ENCODE measurements around the gene VPS13C. TPM values are rescaled to one million over a fixed set of nuclear protein-coding genes. Genes with fewer than 3 reads are reported as not detected.

The VPS13C gene
- total and polyA plus RNA-seq, 2 experiments from 2014 or later: 10.2 to 20.5 TPM

DNA sequence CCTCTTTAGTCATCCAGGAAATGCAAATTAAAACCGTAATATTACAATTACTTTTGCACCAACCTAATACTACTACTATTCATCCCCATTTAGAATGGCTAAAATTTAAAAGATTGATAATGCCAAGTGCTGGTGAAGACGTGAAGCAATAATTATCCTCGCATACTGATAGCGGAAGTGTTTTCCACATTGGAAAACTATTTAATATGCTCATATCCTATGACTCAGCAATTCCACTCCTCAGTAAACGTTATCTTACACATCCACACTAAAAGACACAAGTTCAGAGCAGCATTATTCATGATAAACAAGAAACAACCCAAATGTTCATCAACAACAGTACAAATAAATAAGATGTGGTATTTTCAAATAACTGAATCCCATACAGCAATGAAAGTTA lies 70.6 kb downstream of the VPS13C start:
- Histone ChIP-seq H3K27me3 (ENCODE audit: insufficient read depth) (no peaks in the 10 kb centered on the region), H4K20me1 (replicated peaks; ENCODE audit: insufficient read depth) (no peaks in the 10 kb centered on the region), H3K4me3 (no peak overlapping the region), H2AFZ (no peak overlapping the region), H3K9me2 (ENCODE audit: insufficient read depth) (no peaks in the 10 kb centered on the region), H3K4me2 (no peak overlapping the region), H3K36me3 (ENCODE audit: insufficient read depth) (no peaks in the 10 kb centered on the region), H3F3A (replicated peaks; ENCODE audit: low read depth) (no peaks in the 10 kb centered on the region), H3K27ac (ENCODE audit: low read depth) (no peak overlapping the region), H3K4me1 (ENCODE audit: insufficient read depth) (no peaks in the 10 kb centered on the region), H3K79me2 (replicated peaks; ENCODE audit: insufficient read depth) (no peaks in the 10 kb centered on the region)
- ATAC-seq (no peak), DNase-seq (ENCODE audit: low spot score) (no peak)
- H3K36me3 Mint-ChIP-seq (ENCODE audit: low read depth): peaks cover 20% of the 10 kb centered on the region; the same call in 2 of the 3 replicates
- 0 out of 2 replicates have a peak overlapping the region, but pooled peaks have one; percentile 12 for H3K27ac Mint-ChIP-seq
- H3K4me3 Mint-ChIP-seq: no peak overlapping the region
- no peaks in the 10 kb centered on the region for H3K4me1 Mint-ChIP-seq
- no peak for TF ChIP-seq ZNF331 (CRISPR knock-in tag; IDR thresholded peaks at IDR 0.05; ENCODE audit: low read depth)
- TF ChIP-seq JUNB (IDR thresholded peaks at IDR 0.05; ENCODE audit: unreplicated experiment): no peak
- TF ChIP-seq CREB1 (CRISPR knock-in tag; IDR thresholded peaks at IDR 0.05; ENCODE audit: low read depth): no peak
- no peak for TF ChIP-seq EZH2 (IDR thresholded peaks at IDR 0.05; ENCODE audit: low read depth, unreplicated experiment)
- TF ChIP-seq ZNF462 (CRISPR knock-in tag; IDR thresholded peaks at IDR 0.05): no peak
- peaks cover 2% of the 10 kb centered on the region for H3K27me3 Mint-ChIP-seq (ENCODE audit: insufficient read depth, low read depth, poor library complexity)
- H3K9me3 Mint-ChIP-seq: no peaks in the 10 kb centered on the region; the same call in 1 of the 3 replicates

GRCh38 chr15:61987824-61988223 lies 72.4 kb downstream of the VPS13C start:
- H3K27me3 ChIP-seq (ENCODE audit: insufficient read depth): no peaks in the 10 kb centered on the region
- Mint-ChIP-seq H3K27ac (no peak overlapping the region), H3K27me3 (ENCODE audit: insufficient read depth, low read depth, poor library complexity) (peaks cover 2% of the 10 kb centered on the region), H3K36me3 (ENCODE audit: low read depth) (peaks cover 20% of the 10 kb centered on the region; the same call in 2 of the 3 replicates), H3K4me3 (no peak overlapping the region), H3K4me1 (no peaks in the 10 kb centered on the region), H3K9me3 (no peaks in the 10 kb centered on the region; the same call in 1 of the 3 replicates)
- ATAC-seq (no peak), DNase-seq (ENCODE audit: low spot score) (no peak)
- H3K79me2 ChIP-seq (replicated peaks; ENCODE audit: insufficient read depth): no peaks in the 10 kb centered on the region
- no peak overlapping the region for H3K4me3 ChIP-seq
- no peak overlapping the region for H2AFZ ChIP-seq
- H3K36me3 ChIP-seq (ENCODE audit: insufficient read depth): no peaks in the 10 kb centered on the region
- no peak overlapping the region for H3K27ac ChIP-seq (ENCODE audit: low read depth)
- no peak overlapping the region for H3K4me2 ChIP-seq
- no peaks in the 10 kb centered on the region for H3K9me2 ChIP-seq (ENCODE audit: insufficient read depth)
- no peaks in the 10 kb centered on the region for H4K20me1 ChIP-seq (replicated peaks; ENCODE audit: insufficient read depth)
- no peaks in the 10 kb centered on the region for H3K4me1 ChIP-seq (ENCODE audit: insufficient read depth)
- TF ChIP-seq CREB1 (CRISPR knock-in tag; IDR thresholded peaks at IDR 0.05; ENCODE audit: low read depth) (no peak), ETS1 (IDR thresholded peaks at IDR 0.05) (no peak), EZH2phosphoT487 (IDR thresholded peaks at IDR 0.05; ENCODE audit: unreplicated experiment) (no peak)
- H3F3A ChIP-seq (replicated peaks; ENCODE audit: low read depth): no peaks in the 10 kb centered on the region

Data from GM23338 (cell line).